HG03439 (cell line): Measurements from ENCODE around the gene TMEM161B.
"Not testable (repeated sequence)": the region's sequence is repeated elsewhere in the genome, so short reads cannot be mapped to it uniquely, and the experiment has no call there.

ENCODE experiments used
- ATAC-seq: cut with Tn5 transposase; IDR thresholded peaks from one replicate; pipeline ENCODE4 v1.9.1; 2021; ENCODE audit warnings: mild to moderate bottlenecking, moderate library complexity; ENCODE audit not compliant: unreplicated experiment

The TMEM161B gene

DNA sequence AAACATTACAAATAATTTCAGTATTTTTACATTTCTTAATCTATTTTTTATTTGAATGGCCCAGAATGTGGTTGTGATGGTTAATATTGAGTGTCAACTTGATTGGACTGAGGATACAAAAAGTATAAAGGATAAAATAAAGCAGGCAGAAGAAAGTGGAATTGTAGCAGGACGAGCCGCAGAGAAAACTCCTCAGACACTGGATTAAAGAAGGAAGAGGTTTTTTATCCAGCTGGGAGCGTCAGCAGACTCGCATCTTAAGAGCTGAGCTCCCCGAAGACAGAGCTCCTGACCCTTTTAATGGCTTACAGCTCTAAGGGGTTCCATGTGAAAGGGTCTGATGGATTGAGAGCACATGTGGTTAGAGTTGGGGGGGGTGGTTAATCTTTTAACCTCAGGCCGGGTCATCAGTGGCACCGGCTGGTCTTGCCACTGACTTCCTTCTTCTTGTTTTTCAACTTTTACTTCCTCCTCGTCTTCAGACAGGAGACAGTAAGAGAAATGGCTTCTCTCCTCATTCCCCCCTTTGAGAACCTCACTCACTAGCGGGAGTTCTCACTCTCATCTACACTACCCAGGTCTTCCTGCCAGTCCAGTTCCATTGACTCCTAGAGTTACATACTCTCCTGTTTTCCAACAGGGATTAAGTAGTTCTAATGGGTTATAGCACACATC lies 80.0 kb downstream of the TMEM161B start:
- no peak for ATAC-seq

DNA sequence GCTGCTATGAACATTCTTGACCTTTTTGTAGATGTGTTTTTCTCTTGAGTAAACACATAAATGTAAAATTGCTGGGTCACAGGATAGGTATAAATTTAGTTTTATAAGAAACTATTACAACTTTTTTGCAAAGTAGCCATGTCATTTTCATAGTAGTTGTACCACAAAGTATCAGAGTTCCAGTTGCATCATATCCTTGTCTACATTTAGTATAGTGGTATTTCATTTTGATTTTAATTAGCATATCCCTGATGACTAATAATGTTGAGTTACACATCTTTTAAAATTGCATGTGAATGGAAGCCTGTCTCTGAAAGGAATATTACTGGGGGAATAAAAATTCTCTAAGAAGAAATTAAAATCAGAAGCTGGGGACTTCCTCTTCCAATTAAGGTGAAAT lies 85.4 kb downstream of the TMEM161B start:
- no peak for ATAC-seq

DNA sequence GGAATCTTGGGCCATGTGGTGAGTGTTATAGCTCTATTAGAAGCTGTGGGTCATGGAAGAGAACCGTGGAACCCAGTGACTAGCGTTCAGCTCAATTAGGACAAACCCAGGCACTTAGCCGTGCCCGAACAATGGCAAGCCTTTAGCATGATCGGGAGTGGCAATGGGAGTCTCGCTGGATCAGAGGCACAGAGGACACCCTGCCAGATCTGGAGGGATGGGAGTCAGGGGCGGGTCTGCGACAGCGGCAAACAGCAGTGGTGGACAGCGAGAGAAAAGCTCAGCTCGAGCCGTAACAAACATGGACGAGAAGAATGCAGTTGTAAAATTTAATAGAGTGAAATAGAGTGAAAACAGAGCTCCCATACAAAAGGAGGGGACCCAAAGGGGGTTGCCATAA lies 91.2 kb downstream of the TMEM161B start:
- ATAC-seq: not testable (repeated sequence)

DNA sequence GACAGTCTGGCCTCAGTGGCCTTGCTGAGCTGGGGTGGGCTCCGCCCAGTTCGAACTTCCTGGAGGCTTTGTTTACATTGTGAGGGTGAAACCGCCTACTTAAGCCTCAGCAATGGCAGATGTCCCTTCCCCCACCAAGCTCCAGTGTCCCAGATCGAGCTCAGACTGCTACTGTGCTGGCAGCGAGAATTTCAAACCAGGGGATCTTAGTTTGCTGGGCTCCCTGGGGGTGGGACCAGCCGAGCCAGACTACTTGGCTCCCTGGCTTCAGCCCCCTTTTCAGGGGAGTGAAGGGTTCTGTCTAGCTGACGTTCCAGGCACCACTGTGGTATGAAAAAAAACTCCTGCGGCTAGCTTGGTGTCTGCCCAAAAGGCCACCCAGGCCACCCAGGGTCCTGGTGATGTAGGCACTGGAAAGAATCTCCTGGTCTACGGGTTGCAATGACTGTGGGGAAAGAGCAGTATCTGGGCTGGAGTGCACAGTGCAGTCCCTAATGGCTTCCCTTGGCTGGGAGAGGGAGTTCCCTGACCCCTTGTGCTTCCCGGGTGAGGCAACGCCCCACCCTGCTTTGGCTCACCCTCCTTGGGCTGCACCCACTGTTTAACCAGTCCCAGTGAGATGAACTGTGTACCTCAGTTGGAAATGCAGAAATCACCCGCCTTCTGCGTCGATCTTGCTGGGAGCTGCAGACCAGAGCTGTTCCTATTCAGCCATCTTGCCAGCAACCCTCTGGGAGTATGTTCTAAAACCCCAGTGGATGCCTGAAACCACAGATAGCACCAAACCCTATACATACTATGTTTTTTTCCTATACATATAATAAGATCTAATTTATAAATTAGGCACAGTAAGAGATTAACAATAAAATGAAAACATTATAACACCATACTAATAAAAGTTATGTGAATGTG lies 95.5 kb downstream of the TMEM161B start:
- no peak for ATAC-seq

DNA sequence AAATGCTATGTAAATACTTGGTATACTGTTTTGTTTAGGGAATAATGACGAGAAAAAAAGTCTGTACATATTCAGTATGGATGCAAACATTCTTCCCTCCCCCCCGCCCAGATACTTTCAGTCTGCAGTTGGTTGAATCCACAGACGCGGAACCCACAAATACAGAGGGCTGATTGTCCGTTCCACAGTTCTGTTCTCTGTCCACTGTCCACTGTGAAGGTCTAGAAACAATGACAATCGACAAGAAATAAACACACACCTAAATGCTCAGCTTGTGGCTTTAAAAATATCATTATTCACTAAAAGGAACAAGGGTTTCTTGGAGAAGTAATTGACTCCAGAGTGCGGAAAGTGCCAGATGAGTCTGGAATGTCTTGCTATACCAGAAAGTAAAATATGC lies 109.1 kb downstream of the TMEM161B start:
- ATAC-seq: no peak

DNA sequence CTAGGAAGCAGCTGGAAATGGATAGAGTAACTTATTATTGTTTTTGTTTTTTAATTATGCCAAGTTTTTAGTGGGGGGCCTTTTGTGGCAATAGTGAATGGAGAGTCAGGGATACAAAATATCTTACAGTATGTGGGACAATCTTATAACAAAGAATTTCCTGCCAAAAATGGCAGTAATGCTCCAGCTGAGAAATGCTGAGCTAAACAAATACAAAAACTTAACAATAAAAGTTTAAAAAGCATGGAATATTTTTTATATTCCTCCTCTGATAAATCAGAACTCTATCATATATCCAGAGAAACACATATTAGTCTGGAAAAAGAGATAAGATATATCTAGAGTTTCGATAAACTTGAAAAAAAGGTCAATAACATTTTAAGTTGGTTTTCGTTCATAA lies 110.6 kb downstream of the TMEM161B start:
- ATAC-seq: no peak

DNA sequence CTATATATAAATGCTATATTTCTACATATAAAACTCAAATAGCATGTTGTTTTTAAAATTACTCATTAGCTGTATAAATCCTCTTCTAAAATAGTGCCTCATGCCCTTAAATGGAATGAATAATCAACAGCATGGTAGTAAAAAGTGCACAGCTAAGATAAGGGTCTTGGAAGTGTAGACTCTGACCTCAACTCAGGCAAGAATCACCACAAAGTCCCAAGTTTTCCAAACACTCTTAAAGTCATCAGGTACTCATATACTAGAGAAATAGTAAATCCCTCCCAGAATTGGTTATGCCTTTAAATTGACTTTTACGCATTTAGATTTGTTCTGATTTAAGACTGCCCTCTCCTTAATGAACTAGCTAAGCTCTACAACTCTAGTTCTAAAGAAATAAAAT lies 113.8 kb downstream of the TMEM161B start:
- ATAC-seq: no peak

DNA sequence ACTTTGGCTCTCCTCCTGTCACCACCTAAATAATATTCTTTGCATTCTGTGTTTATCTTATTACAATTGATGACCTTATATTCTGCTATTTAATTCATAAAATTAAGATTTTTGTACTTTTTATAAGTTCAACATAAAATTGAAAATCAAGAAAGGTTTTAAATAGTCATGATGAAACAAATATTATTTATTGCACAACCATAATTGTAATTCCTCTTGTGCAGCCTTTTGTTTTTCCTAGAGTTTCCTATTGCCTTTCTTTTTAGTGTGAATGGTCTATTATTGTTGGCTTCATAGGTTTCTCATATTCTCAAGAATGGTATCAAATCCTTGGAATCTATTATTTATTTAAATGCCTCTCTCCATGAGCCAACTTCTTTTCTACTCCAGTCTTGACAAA lies 117.9 kb downstream of the TMEM161B start:
- no peak for ATAC-seq

DNA sequence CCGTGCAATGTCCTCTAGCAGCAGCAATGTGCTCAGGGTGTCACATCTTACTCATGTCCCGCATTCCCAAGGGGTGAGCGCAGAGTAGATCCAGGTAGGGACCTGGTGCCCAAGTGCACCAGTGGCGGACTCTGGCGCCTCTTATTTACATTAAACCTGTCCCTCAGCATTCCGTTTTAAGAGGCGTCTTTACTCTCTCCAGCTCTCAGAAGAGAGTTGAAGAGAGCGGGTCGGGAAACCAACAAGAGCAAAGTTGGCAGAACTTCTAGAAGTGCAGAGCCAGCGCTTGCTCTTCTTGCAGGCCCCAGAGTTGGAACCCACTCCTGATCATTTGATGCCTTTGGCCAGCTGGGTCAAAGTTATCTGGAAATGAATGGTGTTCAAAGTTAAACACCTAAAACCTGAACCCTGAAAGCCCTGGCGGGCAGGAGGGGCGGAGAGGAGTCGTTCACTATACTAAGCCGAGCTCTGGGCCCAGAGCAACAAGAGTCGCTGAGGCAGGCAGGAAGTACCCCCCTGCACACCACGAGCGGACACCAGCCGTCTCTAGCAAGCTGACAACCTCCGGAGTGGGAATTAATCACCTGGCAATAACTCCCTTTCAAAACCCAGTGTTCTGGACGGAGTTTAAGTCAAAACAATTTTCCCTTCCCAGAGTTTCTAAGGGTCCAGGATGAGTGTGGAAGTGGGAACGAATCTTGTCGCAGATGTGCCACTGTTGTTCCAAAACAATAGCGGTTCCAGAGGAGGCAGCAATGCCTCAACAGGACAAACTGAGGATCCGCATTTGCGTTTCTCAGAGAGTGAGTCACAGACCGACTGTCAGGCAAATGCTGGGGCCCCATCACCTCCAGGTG lies 122.8 kb downstream of the TMEM161B start:
- ATAC-seq: no peak

DNA sequence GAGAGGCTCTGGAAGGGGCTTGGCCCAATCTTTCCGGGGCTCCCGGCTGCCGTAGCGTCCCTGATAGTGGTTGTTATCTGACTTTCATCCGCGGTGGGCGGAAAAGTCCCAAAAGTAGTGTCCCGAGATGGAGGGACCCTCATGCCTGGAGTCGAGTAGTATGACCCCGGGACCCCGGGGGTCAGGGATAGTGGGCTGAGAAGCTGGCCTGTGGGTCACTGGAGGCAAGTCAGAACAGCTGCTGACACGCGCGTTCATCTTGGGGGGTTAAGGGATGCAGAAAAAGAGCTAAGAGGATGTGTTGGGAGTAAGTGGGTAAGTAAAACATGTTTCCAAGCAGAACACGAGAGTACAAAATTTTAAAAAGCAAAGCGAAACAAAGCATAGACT lies 123.4 kb downstream of the TMEM161B start:
- ATAC-seq: no peak
